ENCODE measurements around the gene FYN. TPM values are rescaled to one million over a fixed set of nuclear protein-coding genes. Genes with fewer than 3 reads are reported as not detected.
A peak's percentile ranks its signal among the peaks of the same experiment; 100 is the strongest.

Gene FYN
- total and polyA plus RNA-seq, 2 experiments from 2014 or later: 95.7 to 104 TPM

- no peaks in the 10 kb centered on the region for H3K36me3 ChIP-seq
- H3K9me3 ChIP-seq (ENCODE audit: low read depth): no peaks in the 10 kb centered on the region
- no peaks in the 10 kb centered on the region for H3K27me3 ChIP-seq
- peaks cover 34% of the 10 kb centered on the region for H3K4me1 ChIP-seq (ENCODE audit: low read depth)
- no peak overlapping the region for H3K27ac ChIP-seq
- DNase-seq (ENCODE audit: low read depth in 1 of 2, low spot score in 1 of 2): no peak
- H3K4me3 ChIP-seq: no peak overlapping the region
- TF ChIP-seq CTCF (IDR thresholded peaks at IDR 0.05; ENCODE audit: low read depth, low read length): no peak
Observed at GRCh38 chr6:111850295-111850937, 22.8 kb downstream of the FYN start.

GRCh38 chr6:111849298-111849697, 24.0 kb downstream of the FYN start:
- Histone ChIP-seq H3K27ac (no peak overlapping the region), H3K4me1 (ENCODE audit: low read depth) (peaks cover 45% of the 10 kb centered on the region), H3K4me3 (no peak overlapping the region), H3K36me3 (no peaks in the 10 kb centered on the region), H3K9me3 (ENCODE audit: low read depth) (no peaks in the 10 kb centered on the region), H3K27me3 (no peaks in the 10 kb centered on the region)
- TF ChIP-seq CTCF (IDR thresholded peaks at IDR 0.05; ENCODE audit: low read depth, low read length): no peak
- no peak for DNase-seq (ENCODE audit: low read depth in 1 of 2, low spot score in 1 of 2)

GRCh38 chr6:111848262-111848812, 24.9 kb downstream of the FYN start:
- Histone ChIP-seq H3K27me3 (no peaks in the 10 kb centered on the region), H3K27ac (no peak overlapping the region), H3K4me3 (no peak overlapping the region), H3K9me3 (ENCODE audit: low read depth) (no peaks in the 10 kb centered on the region), H3K4me1 (ENCODE audit: low read depth) (peaks cover 55% of the 10 kb centered on the region), H3K36me3 (no peaks in the 10 kb centered on the region)
- no peak for TF ChIP-seq CTCF (IDR thresholded peaks at IDR 0.05; ENCODE audit: low read depth, low read length)
- DNase-seq (ENCODE audit: low read depth in 1 of 2, low spot score in 1 of 2): peak in 1 of 2 donors; percentile 41

GRCh38 chr6:111846492-111847409, 26.5 kb downstream of the FYN start:
- DNase-seq (ENCODE audit: low read depth in 1 of 2, low spot score in 1 of 2): no peak
- H3K4me1 ChIP-seq (ENCODE audit: low read depth): peaks cover 64% of the 10 kb centered on the region

More at GRCh38 chr6:111846492-111847409, 26.5 kb downstream of the FYN start:
- H3K36me3 ChIP-seq: no peaks in the 10 kb centered on the region
- H3K9me3 ChIP-seq (ENCODE audit: low read depth): no peaks in the 10 kb centered on the region
- no peak overlapping the region for H3K27ac ChIP-seq
- no peak overlapping the region for H3K4me3 ChIP-seq
- no peak for TF ChIP-seq CTCF (IDR thresholded peaks at IDR 0.05; ENCODE audit: low read depth, low read length)
- H3K27me3 ChIP-seq: no peaks in the 10 kb centered on the region

All from cardiac muscle cell (in vitro differentiated cells and primary cell).